ENCODE measurements around the gene SRPK2. TPM values are rescaled to one million over a fixed set of nuclear protein-coding genes. Genes with fewer than 3 reads are reported as not detected.

The SRPK2 gene
- total RNA-seq, 1 donor from 2014 or later: 54.1 TPM

DNA sequence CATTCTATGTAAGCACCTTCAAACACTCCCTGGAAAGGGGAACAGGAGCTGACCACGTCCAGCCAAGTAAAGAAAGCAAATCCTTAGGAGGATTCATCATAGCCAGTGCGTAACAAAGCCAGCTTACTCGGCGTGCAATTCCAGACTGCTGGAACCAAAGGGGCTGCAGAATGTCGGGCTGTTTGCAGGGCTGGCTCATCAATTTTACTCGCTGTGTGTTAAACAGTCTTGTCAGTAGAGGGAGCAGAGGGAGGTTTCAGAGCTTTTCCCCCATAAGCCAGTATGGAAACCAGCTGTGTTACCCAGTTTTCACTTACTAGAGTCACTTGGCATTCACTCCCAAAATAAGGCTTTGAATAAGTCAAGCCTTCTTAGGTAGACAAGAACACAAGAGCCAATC, 247.7 kb downstream of the SRPK2 start:
- no peak overlapping the region for H3K27ac Mint-ChIP-seq

GRCh38 chr7:105139381-105139780, 249.3 kb downstream of the SRPK2 start:
- Histone ChIP-seq H4K20me1 (ENCODE audit: low read depth) (peaks cover 25% of the 10 kb centered on the region), H3K9ac (no peak overlapping the region), H3K27ac (no peak overlapping the region), H3K4me2 (no peak overlapping the region), H3K4me1 (peaks cover 15% of the 10 kb centered on the region), H3K4me3 (no peak overlapping the region), H3F3A (ENCODE audit: low read depth) (no peaks in the 10 kb centered on the region), H3K36me3 (no peaks in the 10 kb centered on the region), H3K79me2 (ENCODE audit: low read depth) (peaks cover 17% of the 10 kb centered on the region), H3K27me3 (no peaks in the 10 kb centered on the region), H2AFZ (replicated peaks) (no peak overlapping the region), H3K9me3 (ENCODE audit: low read depth) (no peaks in the 10 kb centered on the region)
- H3K27ac Mint-ChIP-seq: no peak overlapping the region
- no peak overlapping the region for H3K4me3 Mint-ChIP-seq
- H3K27me3 Mint-ChIP-seq (ENCODE audit: insufficient read depth, low read depth): no peaks in the 10 kb centered on the region
- H3K36me3 Mint-ChIP-seq: peaks cover 30% of the 10 kb centered on the region
- peaks cover 12% of the 10 kb centered on the region for H3K4me1 Mint-ChIP-seq
- TF ChIP-seq EZH2phosphoT487 (IDR thresholded peaks at IDR 0.05) (no peak), EZH2 (IDR thresholded peaks at IDR 0.05) (no peak)
- TF ChIP-seq, protein P1, sequence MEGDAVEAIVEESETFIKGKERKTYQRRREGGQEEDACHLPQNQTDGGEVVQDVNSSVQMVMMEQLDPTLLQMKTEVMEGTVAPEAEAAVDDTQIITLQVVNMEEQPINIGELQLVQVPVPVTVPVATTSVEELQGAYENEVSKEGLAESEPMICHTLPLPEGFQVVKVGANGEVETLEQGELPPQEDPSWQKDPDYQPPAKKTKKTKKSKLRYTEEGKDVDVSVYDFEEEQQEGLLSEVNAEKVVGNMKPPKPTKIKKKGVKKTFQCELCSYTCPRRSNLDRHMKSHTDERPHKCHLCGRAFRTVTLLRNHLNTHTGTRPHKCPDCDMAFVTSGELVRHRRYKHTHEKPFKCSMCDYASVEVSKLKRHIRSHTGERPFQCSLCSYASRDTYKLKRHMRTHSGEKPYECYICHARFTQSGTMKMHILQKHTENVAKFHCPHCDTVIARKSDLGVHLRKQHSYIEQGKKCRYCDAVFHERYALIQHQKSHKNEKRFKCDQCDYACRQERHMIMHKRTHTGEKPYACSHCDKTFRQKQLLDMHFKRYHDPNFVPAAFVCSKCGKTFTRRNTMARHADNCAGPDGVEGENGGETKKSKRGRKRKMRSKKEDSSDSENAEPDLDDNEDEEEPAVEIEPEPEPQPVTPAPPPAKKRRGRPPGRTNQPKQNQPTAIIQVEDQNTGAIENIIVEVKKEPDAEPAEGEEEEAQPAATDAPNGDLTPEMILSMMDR (IDR thresholded peaks at IDR 0.05): no peak
- H3K9me3 Mint-ChIP-seq: no peaks in the 10 kb centered on the region
- DNase-seq (ENCODE audit: low spot score): no peak

More for the DNA sequence above, 247.7 kb downstream of the SRPK2 start:
- no peak overlapping the region for H3K9ac ChIP-seq
- Mint-ChIP-seq H3K4me3 (no peak overlapping the region), H3K4me1 (peaks cover 14% of the 10 kb centered on the region), H3K36me3 (peaks cover 30% of the 10 kb centered on the region), H3K27me3 (ENCODE audit: insufficient read depth, low read depth) (no peaks in the 10 kb centered on the region), H3K9me3 (no peaks in the 10 kb centered on the region)
- peaks cover 8% of the 10 kb centered on the region for H3K79me2 ChIP-seq (ENCODE audit: low read depth)
- H2AFZ ChIP-seq (replicated peaks): no peak overlapping the region
- no peaks in the 10 kb centered on the region for H3F3A ChIP-seq (ENCODE audit: low read depth)
- H3K4me3 ChIP-seq: no peak overlapping the region
- peaks cover 23% of the 10 kb centered on the region for H4K20me1 ChIP-seq (ENCODE audit: low read depth)
- H3K4me1 ChIP-seq: peaks cover 14% of the 10 kb centered on the region
- peak; percentile 76 for DNase-seq (ENCODE audit: low spot score)
- no peaks in the 10 kb centered on the region for H3K9me3 ChIP-seq (ENCODE audit: low read depth)
- H3K36me3 ChIP-seq: no peaks in the 10 kb centered on the region
- H3K4me2 ChIP-seq: no peak overlapping the region
- TF ChIP-seq, protein P1 (IDR thresholded peaks at IDR 0.05): peak; percentile 62
- no peak for TF ChIP-seq EZH2 (IDR thresholded peaks at IDR 0.05)
- no peak for TF ChIP-seq EZH2phosphoT487 (IDR thresholded peaks at IDR 0.05)
- H3K27me3 ChIP-seq: no peaks in the 10 kb centered on the region
- H3K27ac ChIP-seq: no peak overlapping the region

DNA sequence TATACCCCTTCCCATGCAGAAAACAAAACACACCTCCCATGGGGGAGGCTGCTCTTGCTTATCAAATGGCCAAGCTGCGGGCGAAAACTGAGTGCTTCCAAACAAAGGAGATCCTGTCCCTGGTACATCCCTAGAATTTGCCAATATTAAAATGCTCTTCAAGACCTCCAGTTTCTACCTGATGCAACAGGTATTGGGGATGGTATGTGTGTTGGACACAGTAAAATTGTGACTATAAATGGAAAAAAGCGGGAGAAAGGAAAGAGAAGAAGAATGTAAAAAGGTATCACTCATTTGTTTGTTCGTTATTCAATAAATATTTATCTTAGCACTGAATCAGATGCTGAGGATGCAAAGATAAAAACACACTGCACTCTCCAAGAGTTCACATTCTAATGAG, 250.8 kb downstream of the SRPK2 start:
- H3K36me3 ChIP-seq: no peaks in the 10 kb centered on the region

More for the DNA sequence above, 250.8 kb downstream of the SRPK2 start:
- peaks cover 32% of the 10 kb centered on the region for H3K36me3 Mint-ChIP-seq
- H3K9me3 Mint-ChIP-seq: no peaks in the 10 kb centered on the region
- Histone ChIP-seq H3F3A (ENCODE audit: low read depth) (no peaks in the 10 kb centered on the region), H3K27me3 (no peaks in the 10 kb centered on the region), H3K4me1 (peaks cover 15% of the 10 kb centered on the region), H4K20me1 (ENCODE audit: low read depth) (peaks cover 26% of the 10 kb centered on the region), H3K79me2 (ENCODE audit: low read depth) (peaks cover 17% of the 10 kb centered on the region), H3K9me3 (ENCODE audit: low read depth) (no peaks in the 10 kb centered on the region), H3K9ac (no peak overlapping the region), H3K4me2 (no peak overlapping the region), H3K27ac (no peak overlapping the region), H3K4me3 (no peak overlapping the region), H2AFZ (replicated peaks) (no peak overlapping the region)
- H3K4me1 Mint-ChIP-seq: peaks cover 15% of the 10 kb centered on the region
- TF ChIP-seq, protein P1 (IDR thresholded peaks at IDR 0.05): no peak
- TF ChIP-seq EZH2 (IDR thresholded peaks at IDR 0.05) (no peak), EZH2phosphoT487 (IDR thresholded peaks at IDR 0.05) (no peak)
- no peak overlapping the region for H3K27ac Mint-ChIP-seq
- no peaks in the 10 kb centered on the region for H3K27me3 Mint-ChIP-seq (ENCODE audit: insufficient read depth, low read depth)
- H3K4me3 Mint-ChIP-seq: no peak overlapping the region
- no peak for DNase-seq (ENCODE audit: low spot score)

Measured in neural progenitor cell (in vitro differentiated cells).